Lung (tissue), 12 donors: ENCODE results near the gene RHOH. TPM values are rescaled to one million over a fixed set of nuclear protein-coding genes. Genes with fewer than 3 reads are reported as not detected.
A peak's percentile ranks its signal among the peaks of the same experiment; 100 is the strongest.

Experiments used
- ATAC-seq: fragments of 200-7000 bp; cut with Tn5 transposase; one replicate; pipeline ENCODE4 v1.9.1; 2020; ENCODE audit warnings: moderate number of reproducible peaks; ENCODE audit not compliant: insufficient read depth, low FRiP score
- DNase-seq, 3 donors: peaks; one replicate each; pipeline ENCODE4 v3.0.0-alpha.2; 2013 to 2017
- H3K27ac ChIP-seq, 2 donors: one replicate each; pipeline ENCODE4 v1.5.1; 2013; ENCODE audit warnings: mild to moderate bottlenecking in 2 of 2, moderate library complexity in 2 of 2, control low read depth in 1 of 2, inconsistent platforms in 1 of 2, low read depth in 1 of 2, low read length in 1 of 2
- H3K27me3 ChIP-seq, 3 donors: one replicate each; pipeline ENCODE4 v1.5.1; 2013; ENCODE audit warnings: low read length in 2 of 3; ENCODE audit not compliant: control insufficient read depth in 3 of 3, insufficient read depth in 3 of 3
- H3K36me3 ChIP-seq, 4 donors: one replicate each; pipeline ENCODE4 v1.5.1; 2013; ENCODE audit warnings: low read length in 4 of 4, mild to moderate bottlenecking in 1 of 4, moderate library complexity in 1 of 4; ENCODE audit not compliant: control insufficient read depth in 4 of 4, insufficient read depth in 4 of 4
- H3K4me1 ChIP-seq, 5 donors: one replicate each; pipeline ENCODE4 v1.5.1; 2013; ENCODE audit warnings: low read length in 5 of 5, mild to moderate bottlenecking in 2 of 5, moderate library complexity in 1 of 5; ENCODE audit not compliant: control insufficient read depth in 5 of 5, insufficient read depth in 5 of 5
- H3K4me3 ChIP-seq: one replicate; pipeline ENCODE4 v1.5.1; 2013; ENCODE audit warnings: mild to moderate bottlenecking, control low read depth, moderate library complexity
- H3K9ac ChIP-seq, 2 donors: one replicate each; pipeline ENCODE4 v1.5.1; 2013; ENCODE audit warnings: low read length in 2 of 2, control low read depth in 1 of 2; ENCODE audit not compliant: insufficient read depth in 1 of 2
- H3K9me3 ChIP-seq, 4 donors: one replicate each; pipeline ENCODE4 v1.5.1; 2013; ENCODE audit warnings: low read length in 3 of 4, mild to moderate bottlenecking in 1 of 4, moderate library complexity in 1 of 4; ENCODE audit not compliant: control insufficient read depth in 4 of 4, insufficient read depth in 3 of 4
- WGBS, 2 donors: extraction: QIAGEN DNeasy Blood & Tissue Kit; methylation state at CpG; one replicate each; pipeline ENCODE4 v1.1.7; 2013; 5-methylcytosine and 5-hydroxymethylcytosine counted together
- polyA plus RNA-seq, 2 donors: library from polyadenylated mRNA; stranded (reverse); fragments of 200-250 nt; gene quantifications; one replicate each; pipeline ENCODE4 v1.2.1, GENCODE V29; 2013
- total RNA-seq, 2 donors: library from RNA; depleted of rRNA in 1 of 2; stranded (reverse); fragments of >200 nt in 1 of 2; gene quantifications; one replicate each; pipeline ENCODE4 v1.2.1, GENCODE V29; 2014 to 2021
- TF ChIP-seq, protein P1 (sequence below): IDR thresholded peaks from 2 replicates; pipeline ENCODE4 v1.5.1; 2012; ENCODE audit warnings: mild to moderate bottlenecking; ENCODE audit errors: control extremely low read depth, extremely low read depth
- donor health status: control.
- donor health status: control.
- donor health status: Bipolar disorder and iron deficiency.
- donor health status: healthy.
- donor health status: DM: yes; HTN: yes; CAD: no.

The RHOH gene
- total and polyA plus RNA-seq, 4 donors: 1.2 to 35.8 (median 10.6) TPM

DNA sequence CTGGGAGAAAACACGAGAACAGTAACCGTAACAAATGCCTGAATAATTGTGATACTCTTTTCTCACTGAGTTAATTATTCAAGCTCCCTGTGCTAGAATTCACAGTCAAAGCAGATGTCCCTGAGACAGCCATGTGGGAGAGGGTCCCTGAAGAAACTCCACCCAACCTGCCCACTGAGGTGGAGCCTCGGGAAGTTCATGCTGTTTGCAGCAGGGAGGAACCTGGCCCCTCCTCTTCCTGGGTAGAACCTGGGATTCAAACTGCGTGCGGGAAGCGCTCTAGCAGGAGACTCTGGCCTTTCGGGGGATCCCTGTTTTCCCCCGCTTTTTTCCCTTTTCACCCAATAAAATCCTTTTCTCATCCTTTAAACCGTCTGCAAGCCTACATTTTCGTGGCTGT, 20.2 kb upstream of the RHOH start:
- WGBS, 2 donors: 61 to 78% methylated on average over 10 of the region's 10 CpGs
- Histone ChIP-seq H3K4me3 (no peak overlapping the region), H3K4me1 (peaks cover 0 to 2% (median 0%) of the 10 kb centered on the region in 5 donors), H3K27ac (no peak overlapping the region), H3K36me3 (no peaks in the 10 kb centered on the region), H3K9ac (no peak overlapping the region), H3K9me3 (no peaks in the 10 kb centered on the region), H3K27me3 (no peaks in the 10 kb centered on the region)
- ATAC-seq (no peak), DNase-seq (no peak)
- TF ChIP-seq, protein P1, sequence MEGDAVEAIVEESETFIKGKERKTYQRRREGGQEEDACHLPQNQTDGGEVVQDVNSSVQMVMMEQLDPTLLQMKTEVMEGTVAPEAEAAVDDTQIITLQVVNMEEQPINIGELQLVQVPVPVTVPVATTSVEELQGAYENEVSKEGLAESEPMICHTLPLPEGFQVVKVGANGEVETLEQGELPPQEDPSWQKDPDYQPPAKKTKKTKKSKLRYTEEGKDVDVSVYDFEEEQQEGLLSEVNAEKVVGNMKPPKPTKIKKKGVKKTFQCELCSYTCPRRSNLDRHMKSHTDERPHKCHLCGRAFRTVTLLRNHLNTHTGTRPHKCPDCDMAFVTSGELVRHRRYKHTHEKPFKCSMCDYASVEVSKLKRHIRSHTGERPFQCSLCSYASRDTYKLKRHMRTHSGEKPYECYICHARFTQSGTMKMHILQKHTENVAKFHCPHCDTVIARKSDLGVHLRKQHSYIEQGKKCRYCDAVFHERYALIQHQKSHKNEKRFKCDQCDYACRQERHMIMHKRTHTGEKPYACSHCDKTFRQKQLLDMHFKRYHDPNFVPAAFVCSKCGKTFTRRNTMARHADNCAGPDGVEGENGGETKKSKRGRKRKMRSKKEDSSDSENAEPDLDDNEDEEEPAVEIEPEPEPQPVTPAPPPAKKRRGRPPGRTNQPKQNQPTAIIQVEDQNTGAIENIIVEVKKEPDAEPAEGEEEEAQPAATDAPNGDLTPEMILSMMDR: no peak

DNA sequence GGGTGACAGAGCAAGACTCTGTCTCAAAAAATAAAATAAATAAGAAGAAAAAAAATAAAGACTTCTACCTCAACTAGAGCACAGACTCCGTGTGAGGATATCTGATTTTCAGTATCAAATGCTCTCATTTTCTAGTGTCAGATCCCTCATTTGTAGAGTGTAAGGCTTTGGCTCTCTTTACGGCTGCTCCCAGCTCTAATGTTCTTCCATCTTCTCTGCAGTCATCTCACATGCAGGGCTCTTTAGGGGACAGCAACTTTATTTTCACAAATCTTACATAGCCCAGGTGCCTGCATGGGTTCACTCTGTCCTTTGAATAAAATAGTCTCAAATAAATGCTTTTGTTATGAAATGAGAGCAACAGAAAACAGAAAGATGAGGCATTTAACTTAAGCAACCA, 19.2 kb upstream of the RHOH start:
- no peak for ATAC-seq
- H3K4me3 ChIP-seq: no peak overlapping the region
- WGBS, 2 donors: 87 to 88% methylated on average over 2 of the region's 2 CpGs
- no peak overlapping the region for H3K9ac ChIP-seq
- no peak overlapping the region for H3K27ac ChIP-seq
- TF ChIP-seq, protein P1: no peak
- peaks cover 0 to 2% (median 0%) of the 10 kb centered on the region in 5 donors for H3K4me1 ChIP-seq
- H3K9me3 ChIP-seq: no peaks in the 10 kb centered on the region
- H3K27me3 ChIP-seq: no peaks in the 10 kb centered on the region
- H3K36me3 ChIP-seq: no peaks in the 10 kb centered on the region
- no peak for DNase-seq

- no peaks in the 10 kb centered on the region for H3K4me1 ChIP-seq
- no peaks in the 10 kb centered on the region for H3K36me3 ChIP-seq
- ATAC-seq: no peak
- H3K27ac ChIP-seq: no peak overlapping the region
- no peak overlapping the region for H3K9ac ChIP-seq
- TF ChIP-seq, protein P1: no peak
- H3K9me3 ChIP-seq: no peaks in the 10 kb centered on the region
- DNase-seq: peak in 1 of 3 donors; percentile 39
- no peak overlapping the region for H3K4me3 ChIP-seq
- no peaks in the 10 kb centered on the region for H3K27me3 ChIP-seq
- WGBS, 2 donors: 61 to 80% methylated on average over 5 of the region's 5 CpGs
Measured at GRCh38 chr4:40178672-40179071, 18.2 kb upstream of the RHOH start.

DNA sequence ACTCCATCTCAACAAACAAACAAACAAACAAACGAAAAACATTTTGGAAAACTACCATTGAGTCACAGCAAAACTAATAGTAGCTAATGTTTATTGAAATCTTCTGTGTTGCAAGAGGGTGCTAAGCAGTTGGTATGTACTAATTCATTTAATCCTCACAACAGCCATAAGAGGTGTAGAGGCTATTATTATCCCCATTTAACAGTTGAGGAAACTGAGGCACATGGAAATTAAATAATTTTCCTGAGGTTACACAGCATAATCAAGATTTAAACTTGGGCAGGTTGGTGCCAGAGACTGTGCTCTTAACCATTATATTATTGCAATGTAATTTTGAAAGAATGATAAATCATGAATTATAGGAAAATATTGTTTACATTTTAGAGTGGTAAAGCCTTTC, 17.5 kb upstream of the RHOH start:
- Histone ChIP-seq H3K4me3 (no peak overlapping the region), H3K9ac (no peak overlapping the region), H3K27me3 (no peaks in the 10 kb centered on the region), H3K9me3 (no peaks in the 10 kb centered on the region), H3K4me1 (no peaks in the 10 kb centered on the region), H3K27ac (no peak overlapping the region), H3K36me3 (no peaks in the 10 kb centered on the region)
- whole genome bisulfite sequencing, 2 donors: 89 to 100% methylated on average over 1 of the region's 1 CpG
- DNase-seq (no peak), ATAC-seq (no peak)
- TF ChIP-seq, protein P1: no peak
